ENCODE results near the gene CATSPER1. TPM values are rescaled to one million over a fixed set of nuclear protein-coding genes. Genes with fewer than 3 reads are reported as not detected.

CATSPER1 gene
- total and polyA plus RNA-seq, 2 donors (not counting 3 experiments of a cell fraction or from before 2014, with no cell fraction given) = 0.68 to 1.0 TPM

DNA sequence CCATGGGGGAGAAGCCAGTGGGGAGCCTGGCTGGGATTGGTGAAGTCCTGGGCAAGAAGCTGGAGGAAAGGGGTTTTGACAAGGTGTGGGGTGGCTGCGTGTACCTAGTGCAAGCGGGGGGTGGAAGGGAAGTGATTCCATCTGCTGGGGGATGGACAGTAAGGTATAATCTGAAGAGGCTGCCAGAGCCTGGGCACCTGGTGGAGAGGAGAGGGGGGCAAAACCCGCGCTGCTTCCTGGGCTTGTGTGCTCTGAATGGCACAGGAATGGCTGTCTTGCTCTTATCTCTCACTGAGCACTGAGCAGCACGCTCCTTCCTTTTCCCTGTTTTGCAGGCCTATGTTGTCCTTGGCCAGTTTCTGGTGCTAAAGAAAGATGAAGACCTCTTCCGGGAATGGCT lies 23.0 kb downstream of the CATSPER1 start:
- intact Hi-C loops (cut with micrococcal nuclease) (loop anchor here (2.0 kb wide), 1 partner anchor 42 kb away; no protein-coding TSS in a partner anchor), dilution Hi-C loops (cut with MboI; ENCODE audit: extremely low pct_ligation_motif_present, low sequenced_read_pairs) (no loop called here)
- peak overlapping the region; percentile 74 for H3K9ac ChIP-seq (replicated peaks; ENCODE audit: extremely low read depth, insufficient read depth, low read length)
- H4K20me1 ChIP-seq (replicated peaks; ENCODE audit: control insufficient read depth, extremely low read depth, insufficient read depth, low read length) = no peaks in the 10 kb centered on the region
- peak overlapping the region; percentile 82 for H3K4me2 ChIP-seq (ENCODE audit: insufficient read depth, low read length)
- DNase-seq (ENCODE audit: low read depth, low spot score) (no peak), FAIRE-seq (no peak)
- H2AFZ ChIP-seq (ENCODE audit: low read depth, low read length) = no peak overlapping the region
- H3K27me3 ChIP-seq (ENCODE audit: control insufficient read depth in 2 of 2, insufficient read depth in 2 of 2, low read length in 2 of 2) = no peaks in the 10 kb centered on the region
- POLR2A ChIA-PET = interaction anchor here (0.7 to 1.5 kb wide), 2 partner anchors 19 to 340 kb away, joined by 4 to 5 read pairs; partner anchors contain the start of gene RELA
- CTCF ChIA-PET = interaction anchor here (1.1 to 1.9 kb wide), 4 partner anchors 17 to 119 kb away, joined by 3 to 14 read pairs (median 7); no protein-coding TSS in a partner anchor
- no peaks in the 10 kb centered on the region for H3K9me3 ChIP-seq (replicated peaks; ENCODE audit: control insufficient read depth, insufficient read depth, low read length)
- no peaks in the 10 kb centered on the region for H3K9me1 ChIP-seq (replicated peaks; ENCODE audit: control insufficient read depth, extremely low read depth, insufficient read depth, low read length)
- TF ChIP-seq MYC (IDR thresholded peaks at IDR 0.05; ENCODE audit: low read depth, low read length) (no peak), JUN (IDR thresholded peaks at IDR 0.05; ENCODE audit: borderline replicate concordance, insufficient read depth, insufficient read length, low read depth) (no peak), POLR2A (IDR thresholded peaks at IDR 0.05; ENCODE audit: low read depth, low read length) (no peak), GATA2 (IDR thresholded peaks at IDR 0.05; ENCODE audit: insufficient read depth, insufficient read length, low read depth, low read length) (no peak), POLR2AphosphoS5 (IDR thresholded peaks at IDR 0.05; ENCODE audit: insufficient read depth, low read depth, low read length) (no peak), CTCF (IDR thresholded peaks at IDR 0.05; ENCODE audit: extremely low read depth in 1 of 2, insufficient read depth in 1 of 2, low read depth in 1 of 2, low read length in 2 of 2) (no peak), FOS (IDR thresholded peaks at IDR 0.05; ENCODE audit: borderline replicate concordance, insufficient read depth, low read length) (no peak)
- peaks cover 38% of the 10 kb centered on the region for H3K79me2 ChIP-seq (ENCODE audit: control insufficient read depth, insufficient read depth, low read length)
- H3K4me3 ChIP-seq (replicated peaks in 1 of 3; ENCODE audit: insufficient read depth in 1 of 3, low read depth in 1 of 3, low read length in 3 of 3) = peak overlapping the region; percentile 68 to 88 (median 82)
- peaks cover 9% of the 10 kb centered on the region for H3K4me1 ChIP-seq (ENCODE audit: control insufficient read depth, extremely low read depth, insufficient read depth, low read length)
- H3K36me3 ChIP-seq (ENCODE audit: control insufficient read depth in 2 of 2, extremely low read depth in 1 of 2, insufficient read depth in 2 of 2, low read length in 2 of 2) = peaks cover 8 to 19% of the 10 kb centered on the region in 2 experiments
- no peak overlapping the region for H3K27ac ChIP-seq (ENCODE audit: insufficient read depth, low read depth, low read length)
- no TSS peak for BruUV-seq (replicated peaks)

Data from endothelial cell of umbilical vein (primary cell).